Activated CD4-positive, alpha-beta T cell treated with anti-CD3 and anti-CD28 coated beads, Interleukin-2, Interleukin-4, amounts not matched to agents 100 ng/mL and 50 ng/mL, durations not matched to agents 16 hours and 8 hours (primary cell): ENCODE data around the gene ARHGEF4.

Source experiments
- DNase-seq: peaks from one replicate; pipeline ENCODE4 v3.0.0-alpha.2; 2020; ENCODE audit warnings: low spot score

Gene ARHGEF4

DNA sequence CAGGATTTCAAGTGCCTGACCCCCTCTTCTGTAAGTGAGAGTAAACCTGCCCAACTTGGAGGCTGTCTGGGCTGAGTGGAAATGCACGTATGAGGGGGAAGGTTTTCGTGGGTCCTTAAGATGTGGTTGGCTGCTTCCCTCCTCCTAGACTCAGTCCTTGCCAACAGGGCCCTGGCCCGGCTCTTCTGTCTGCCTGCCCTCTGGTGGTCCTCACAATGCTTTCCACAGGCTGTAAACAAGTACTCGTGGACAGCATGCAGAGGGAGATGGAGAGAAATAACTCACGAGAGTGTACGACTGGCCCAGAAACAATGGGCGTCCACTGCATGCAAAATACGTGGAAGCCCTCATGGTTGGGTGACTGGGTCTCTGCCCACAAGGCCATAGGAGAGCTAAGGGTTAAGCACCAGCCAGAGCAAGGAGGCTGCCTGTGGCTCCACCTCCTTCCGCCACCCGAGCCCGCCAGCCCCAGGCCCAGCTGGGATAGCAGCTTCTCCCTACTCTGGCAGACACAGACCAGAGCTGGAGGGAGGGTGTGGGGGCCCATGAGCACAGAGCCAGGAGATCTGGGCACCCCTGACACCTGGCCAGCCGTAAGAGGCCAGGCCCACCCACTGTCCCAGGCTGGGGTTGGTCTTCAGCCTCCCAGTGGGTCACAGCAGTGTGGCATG, 17.0 kb upstream of the ARHGEF4 start:
- DNase-seq = no peak

DNA sequence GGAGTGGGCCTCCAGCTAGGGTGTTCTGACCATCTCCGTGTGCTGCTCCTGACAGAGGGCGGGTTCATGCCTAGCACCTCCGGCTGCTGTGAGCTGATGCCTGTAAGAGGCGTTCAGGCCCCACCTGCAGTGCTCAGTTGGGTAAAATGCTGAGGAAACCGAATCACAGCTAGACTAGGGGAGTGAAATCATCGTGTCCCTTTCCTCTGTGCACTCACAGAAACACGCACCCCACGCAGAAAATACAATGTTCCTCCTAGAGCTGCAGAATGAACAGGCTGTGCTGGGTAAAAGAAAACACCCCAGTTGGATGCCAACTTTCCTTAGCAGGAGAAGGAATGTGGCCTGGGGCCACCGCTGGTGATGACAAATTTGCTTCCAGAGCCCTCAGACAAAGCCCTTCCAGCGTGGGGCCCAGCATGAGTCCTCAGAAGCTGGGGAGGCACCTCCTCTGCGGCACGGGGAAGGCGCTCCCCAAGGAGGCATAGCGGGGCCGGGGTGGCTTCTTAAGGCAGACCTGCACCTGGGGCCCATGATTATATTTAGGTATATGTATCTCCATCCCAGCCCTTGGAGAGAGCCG, 16.3 kb upstream of the ARHGEF4 start:
- no peak for DNase-seq

DNA sequence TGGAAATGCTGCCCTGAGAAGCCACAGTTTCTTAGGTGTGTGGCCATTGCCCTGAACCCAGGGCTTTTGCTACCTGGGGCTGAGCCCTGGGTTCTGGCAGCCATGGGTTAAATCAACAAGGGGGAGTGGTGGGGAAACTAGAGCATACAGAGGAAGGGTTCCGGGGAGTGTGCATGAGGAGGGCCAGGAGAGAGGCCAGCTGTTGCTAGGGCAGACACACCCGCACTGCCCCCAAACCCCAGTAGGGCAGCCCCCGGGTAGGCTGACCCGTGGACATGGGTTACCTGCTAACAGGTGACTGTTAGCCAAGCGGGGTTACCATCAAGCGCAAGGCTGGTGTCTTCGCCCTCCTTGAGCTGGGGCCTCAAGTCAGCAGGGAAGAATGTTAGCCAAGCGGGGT, 14.8 kb upstream of the ARHGEF4 start:
- no peak for DNase-seq

DNA sequence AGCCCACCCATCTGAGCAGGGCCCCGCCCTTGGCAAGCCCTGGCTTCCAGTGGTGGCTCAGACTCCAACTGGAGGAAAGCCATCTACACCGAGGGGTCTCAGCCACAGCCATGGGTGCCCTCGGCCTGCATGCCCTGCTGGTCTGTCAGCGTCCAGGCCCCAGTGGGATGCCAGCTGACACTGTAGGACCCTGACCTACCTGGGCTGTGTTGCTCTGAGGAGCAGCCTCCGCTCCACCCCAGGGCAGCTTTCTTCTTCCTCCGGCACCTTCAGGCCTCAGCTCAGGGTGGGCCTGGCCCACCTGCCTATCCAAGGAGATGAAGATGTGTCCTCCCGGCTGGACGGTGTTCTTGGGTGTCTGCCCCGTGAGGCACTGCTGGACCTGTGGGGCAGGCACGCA, 13.9 kb upstream of the ARHGEF4 start:
- DNase-seq = no peak

DNA sequence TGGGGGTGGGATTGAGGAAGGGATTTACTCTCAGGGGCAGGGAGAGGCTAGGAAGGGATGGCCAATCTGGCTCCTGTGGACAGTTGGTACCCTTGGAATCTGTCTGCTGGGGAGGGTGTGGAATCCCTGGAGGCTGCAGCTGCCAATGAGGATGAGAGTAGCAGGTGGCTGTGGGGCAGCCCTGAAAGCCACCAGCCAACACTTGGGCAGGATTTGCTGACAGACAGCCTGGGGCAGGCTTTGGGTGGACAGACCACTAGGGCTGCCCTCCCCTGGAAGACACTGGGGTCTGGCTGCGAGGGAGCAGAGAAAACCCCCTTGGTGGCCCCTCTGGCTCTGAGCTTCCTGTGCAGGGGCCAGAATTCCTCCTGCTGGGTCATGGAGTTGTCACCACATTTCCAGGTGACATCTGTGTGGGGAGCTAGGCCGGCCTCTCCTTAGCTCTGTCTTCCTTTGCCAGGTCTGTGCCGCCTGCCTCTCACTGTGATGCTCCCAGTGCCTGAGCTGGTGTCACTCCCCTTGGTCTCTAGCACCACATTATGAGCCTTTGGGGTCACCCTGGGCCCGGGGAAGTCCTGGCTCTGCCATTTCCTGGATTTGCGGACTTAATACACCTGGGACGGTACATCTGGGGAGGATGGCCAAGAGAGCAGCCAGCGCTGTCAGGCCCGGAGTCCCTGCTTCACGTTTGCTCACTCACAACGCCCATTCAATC, 13.4 kb upstream of the ARHGEF4 start:
- DNase-seq = no peak

DNA sequence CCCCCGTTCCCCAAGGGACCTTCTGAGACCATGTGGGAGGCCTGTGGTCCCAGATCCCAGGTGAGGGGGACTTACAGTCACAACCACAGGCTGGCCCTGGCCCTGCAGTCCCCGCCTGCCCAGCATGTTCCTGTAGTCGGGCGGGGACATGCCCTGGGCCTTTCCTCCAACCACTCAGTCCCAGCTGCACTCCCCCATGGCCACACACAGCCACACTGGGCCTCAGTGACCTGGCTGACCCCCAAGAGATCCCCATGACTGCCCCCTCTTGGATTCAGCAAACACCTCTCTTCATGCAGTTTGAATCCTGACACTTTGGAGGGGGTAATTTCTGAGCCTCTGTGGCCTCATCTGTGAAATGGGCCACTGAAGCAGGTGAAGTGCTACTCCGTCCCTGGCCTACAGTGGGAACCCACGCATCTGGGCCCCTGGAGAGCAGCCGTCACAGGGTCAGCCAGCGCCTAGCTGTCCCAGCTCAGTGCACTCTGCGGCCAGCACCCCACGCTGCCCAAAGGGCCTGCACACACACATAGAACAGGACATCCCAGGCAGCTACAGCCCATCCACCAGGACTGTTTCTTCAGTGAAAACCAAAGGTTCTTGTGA, 12.7 kb upstream of the ARHGEF4 start:
- no peak for DNase-seq

DNA sequence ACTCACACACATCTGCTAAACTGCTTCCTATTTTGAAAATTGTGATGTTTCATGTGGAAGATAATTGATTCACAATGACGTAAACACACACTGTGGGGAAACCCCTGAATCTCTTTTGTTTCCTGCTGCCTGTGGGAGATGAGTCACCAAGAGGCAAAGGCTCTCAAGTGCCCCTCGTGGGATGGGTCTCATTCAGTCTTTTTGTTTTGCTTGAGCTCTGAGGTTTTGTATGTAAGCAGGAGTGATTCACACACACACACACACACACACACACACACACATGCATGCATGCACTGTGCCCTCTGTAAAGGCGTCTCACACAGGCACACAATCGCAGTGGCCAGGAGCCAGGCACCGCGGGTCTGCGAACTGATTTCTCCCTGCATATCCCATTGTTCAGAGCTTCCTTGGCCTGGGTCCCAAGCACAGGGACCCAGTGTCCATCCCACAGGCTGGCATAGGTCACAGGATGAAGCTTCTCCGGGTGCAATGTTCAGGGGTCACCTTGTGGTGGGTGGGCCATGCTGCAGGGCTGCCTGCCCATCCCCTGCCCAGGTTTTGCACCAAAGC, 12.1 kb upstream of the ARHGEF4 start:
- DNase-seq = peak; percentile 92

DNA sequence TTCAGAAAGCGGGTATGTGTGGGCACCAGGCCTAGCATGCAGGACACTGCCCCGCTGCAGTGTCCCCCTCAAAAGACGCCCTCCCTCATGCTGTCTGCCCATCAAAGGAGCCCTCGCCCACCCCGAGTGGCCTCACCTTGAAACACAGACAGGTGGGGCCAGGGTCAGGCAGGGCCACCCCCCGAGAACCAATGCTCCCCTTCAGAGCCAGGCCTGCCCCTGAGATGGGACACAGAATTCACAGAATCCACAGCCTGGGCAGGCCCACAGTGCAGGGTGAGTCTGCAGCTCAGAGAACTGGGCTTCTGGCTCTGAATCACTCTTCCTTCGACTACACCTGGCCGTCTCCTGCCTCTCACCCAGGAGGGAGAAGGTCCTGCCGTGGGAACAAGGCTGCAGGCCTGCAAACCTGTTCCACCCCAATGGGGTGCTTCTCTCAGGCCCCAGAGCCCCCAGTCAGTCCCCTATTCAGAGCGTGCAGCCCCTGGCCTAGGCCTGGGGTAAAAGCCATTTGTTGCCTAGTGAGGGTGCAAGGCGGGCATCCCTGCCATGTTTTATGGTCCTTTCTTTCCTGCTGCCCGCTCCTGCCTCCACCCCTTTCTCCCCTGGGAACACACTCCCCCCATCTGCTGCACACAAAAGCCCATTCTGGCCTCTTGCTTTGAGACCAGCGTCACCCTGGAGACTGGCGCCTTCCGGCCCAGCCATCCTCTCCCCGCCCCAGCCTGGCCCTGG, 11.3 kb upstream of the ARHGEF4 start:
- no peak for DNase-seq

DNA sequence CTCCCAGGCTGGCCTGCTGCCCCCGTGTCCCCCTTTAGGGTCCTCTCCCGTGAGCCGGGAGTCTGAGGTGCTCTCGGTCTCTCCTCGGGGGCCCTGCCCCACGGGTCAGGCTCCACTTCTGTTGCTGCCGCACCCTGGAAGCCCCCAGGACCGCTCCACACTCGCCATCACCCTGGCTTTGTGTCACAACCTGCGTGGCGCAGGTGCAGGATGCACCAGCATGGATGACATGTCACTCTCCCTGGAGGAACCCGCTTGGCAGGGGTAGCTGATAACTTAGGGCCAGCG, 10.8 kb upstream of the ARHGEF4 start:
- DNase-seq = no peak

DNA sequence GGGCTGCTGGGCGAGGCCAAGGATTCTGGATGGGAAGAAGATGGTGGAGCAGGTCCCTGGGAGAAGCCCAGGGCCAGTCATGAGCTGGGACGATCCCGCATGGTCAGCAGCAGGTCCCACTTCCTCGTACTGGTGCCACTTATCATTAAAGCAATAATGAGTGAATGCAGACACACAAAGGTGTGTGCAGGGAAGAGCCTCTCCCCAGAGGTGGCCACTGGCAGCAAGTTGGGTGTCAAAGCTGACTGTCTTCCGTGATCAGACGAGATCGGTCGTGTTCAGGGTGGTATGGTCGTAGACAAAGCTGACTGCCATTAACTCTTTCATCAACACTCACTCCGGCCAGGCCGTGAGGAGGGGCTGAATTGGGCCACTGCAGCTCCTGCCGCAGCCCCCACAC, 10.3 kb upstream of the ARHGEF4 start:
- no peak for DNase-seq

DNA sequence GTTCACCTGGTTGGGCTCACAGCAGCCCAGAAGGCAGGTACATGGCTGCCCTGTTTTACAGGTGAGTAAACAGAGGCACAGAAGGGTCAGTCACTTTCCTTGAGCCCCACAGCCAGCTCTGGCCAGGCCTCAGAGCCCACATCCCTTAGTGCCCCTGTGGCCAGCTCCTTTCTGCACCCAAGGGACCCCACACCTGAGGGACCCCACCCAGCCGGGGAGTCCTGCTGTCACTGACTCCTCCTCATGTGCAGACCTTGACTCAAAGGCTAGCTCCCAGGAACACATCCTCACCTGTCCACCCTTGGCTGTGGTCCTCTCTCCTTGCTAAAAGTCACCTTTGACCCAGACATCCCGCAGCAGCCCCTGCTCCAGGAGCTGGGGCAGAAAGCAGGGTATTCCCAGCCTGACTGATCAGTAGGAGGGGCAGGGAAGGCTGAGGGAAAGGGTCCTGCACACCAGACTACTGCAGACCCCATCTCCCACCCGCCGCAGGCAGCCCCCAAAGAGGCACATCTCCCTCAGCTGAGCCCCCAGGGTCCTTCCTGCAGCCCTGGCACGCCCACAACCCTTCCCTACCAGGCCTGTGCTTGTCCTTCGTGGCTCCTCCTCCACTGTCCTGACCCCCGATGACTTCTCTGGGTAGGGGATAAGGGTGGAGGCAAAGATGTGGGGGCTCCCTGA, 9.8 kb upstream of the ARHGEF4 start:
- no peak for DNase-seq

DNA sequence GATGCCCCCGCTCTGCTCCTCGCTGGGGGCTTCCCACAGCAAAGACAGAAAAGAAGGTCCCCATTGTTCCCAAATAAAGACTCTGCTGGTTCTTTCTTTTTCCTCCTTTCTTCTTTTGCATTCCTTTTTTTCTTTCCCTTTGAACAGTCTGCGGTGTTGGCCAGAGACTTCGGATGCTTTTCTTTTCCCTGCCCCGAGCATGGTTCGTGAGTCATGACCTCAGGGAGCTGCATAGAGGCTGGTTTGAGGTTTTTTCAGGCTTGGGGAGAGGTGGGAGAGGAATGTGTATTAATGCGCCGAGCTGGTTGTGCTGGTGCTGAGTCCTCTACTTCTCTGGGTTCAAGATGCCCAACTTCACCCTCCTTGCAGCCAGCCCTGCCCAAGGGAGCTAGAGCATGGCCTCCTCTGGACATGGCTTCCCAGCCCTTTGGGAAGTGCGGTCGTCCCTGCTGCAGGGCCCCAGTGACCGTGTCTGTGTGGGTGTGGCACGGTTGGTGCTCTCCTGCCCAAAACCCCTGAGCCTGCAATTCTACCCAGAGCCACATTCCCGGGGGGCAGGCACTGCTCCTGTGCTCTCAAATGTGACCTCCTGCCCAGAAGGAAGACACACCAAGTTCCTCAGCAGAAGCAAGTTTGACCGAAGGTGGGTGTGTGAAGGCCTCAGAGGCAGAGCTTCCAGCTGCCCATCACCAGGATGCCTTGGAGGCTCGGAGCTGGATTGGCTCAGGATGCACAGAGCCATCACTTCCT, 9.0 kb upstream of the ARHGEF4 start:
- DNase-seq = no peak

DNA sequence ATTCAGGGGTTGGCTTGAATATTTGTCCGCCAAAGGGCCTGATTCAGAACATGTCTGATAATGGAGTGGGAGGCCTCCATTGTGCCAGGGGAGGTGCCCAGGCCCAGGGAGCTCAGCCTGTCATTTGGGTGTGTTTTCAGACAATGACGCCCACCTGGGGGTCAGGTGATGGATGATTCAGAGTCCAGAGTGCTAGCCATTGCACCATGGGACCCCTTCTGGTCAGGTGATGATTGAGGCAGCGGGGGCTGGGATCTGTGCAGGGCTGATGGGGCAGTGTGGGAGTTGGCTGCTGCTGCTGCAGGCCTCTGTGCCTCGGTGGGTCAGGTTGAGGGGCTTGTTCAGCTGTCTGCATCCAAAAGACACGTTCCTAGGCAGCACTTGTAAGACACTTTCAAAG, 8.3 kb upstream of the ARHGEF4 start:
- DNase-seq = no peak

DNA sequence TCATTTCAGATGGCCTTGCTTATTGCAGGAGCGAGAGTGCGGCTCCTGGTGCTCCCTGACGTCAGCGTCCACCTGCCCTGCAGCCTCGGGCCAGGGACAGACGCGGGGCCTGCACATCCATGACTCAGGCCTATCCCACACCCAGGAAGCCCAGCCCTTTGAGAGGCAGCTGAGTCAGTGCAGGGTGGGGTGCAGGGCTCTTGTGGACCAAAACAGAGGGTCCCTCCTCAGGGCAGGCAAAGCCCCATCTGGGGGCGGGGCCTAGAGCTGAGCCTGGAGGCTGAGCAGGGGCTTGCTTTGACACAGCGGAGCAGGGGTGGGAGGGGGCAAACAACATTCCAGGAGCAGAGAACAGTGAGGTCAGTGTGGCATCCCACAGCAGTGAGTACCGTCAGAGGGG, 7.7 kb upstream of the ARHGEF4 start:
- DNase-seq = no peak

DNA sequence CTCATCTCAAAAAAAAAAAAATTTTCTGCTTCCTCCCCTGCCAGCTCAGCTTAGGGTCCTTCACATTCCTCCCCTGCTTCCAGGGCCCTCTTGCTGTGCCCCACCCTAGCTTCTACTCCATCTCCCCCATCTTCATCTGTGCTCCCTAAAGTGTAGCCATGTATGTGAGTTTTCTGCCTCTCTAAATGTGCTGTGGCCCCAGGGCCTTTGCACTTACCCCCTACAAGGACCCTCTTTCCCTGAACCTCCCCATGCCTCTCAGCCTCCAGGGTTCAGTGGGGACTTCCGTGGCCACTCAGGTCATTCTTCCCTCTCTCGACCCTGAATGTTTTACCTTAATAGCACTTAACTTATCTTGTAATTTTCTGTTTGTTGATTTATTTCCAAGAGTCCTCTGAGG, 6.2 kb upstream of the ARHGEF4 start:
- no peak for DNase-seq

DNA sequence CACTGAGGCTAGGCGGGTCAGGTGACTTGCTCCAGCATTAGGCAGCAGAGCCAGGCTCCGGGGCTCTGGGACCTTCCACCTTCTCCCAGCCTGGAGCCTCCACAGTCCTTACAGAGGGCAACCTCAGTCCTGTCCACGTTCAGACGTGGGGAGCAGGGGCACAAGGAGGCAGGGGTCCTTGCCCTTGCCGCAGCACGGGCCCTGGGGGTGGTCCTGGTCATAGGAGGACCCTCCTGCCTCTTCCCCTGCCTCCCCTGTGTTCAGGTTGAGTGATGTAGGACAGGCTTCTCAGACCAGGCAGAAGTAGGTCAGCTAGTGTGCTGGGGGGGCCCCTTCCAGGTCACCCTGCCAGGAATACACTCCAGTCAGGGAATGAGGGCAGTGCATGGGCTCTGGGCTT, 5.4 kb upstream of the ARHGEF4 start:
- no peak for DNase-seq

DNA sequence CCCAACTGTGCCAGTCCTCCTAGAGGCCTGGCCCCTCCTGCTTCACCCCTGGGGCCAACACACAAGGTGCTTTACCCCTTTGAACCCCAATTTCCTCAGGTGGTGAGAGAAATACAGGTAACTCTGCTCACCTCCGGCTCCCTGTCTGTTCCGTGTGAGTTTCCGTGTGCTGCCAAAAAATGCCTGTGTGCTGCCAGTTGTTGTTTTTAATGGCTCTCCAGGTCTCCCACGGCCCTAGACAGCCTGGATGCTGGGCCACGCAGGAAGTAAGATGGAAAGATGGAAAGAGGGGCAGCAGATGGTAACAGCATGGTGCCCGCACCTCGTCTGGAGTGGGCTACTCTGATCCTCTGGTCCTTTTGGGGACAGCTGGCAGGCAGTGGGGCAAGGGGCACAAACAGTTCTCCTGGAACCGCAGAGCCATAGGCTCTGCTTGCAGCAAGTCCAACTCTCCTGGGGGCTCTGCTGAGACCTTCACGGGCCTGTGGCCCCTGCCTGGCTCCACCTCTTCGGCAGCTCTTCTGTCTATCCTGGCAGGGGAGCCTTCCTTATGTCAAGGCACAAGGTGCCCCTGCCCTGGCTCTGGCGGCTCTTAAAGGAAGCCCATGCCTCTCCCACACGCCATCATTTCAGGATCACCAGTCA, 4.3 kb upstream of the ARHGEF4 start:
- no peak for DNase-seq

DNA sequence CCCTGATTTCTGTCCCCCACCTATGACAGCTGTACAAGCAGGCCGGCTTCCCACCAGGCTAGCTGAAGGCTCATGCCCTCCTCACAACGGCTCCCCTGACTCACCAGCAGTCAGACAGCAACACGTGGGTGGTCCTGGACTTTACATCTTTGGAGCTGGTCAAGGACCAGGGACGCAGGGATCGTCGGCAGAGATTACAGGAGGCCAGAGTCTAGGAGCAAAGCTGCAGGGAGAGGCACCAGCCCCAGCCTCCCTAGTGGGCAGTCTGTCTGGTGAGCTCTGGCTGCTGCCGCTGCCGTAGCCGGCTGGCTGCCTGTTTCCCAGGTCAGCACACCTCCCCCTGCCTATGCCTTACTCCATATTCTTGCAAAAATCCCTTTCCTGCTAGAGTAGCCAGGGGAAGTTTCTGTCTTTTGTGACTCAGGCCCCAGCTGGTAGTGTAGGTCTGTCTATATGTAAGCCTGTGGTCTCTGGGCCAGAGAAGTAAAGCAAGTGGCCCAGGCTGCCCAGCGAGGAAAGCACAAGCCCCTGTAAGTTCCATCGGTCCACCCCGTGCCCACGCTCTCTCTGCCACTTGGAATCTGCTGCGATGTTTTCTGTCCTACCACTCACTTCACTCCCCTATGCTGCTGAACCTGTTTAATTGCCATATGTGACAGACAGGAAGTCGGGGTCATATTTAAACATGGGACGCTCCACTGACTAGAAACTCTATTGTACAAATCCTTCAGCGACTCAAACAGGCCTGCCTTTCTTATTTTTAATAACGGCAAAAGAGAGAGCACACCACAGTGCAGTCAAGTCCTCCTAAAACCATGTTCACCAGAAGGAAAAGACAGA, 2.4 kb upstream of the ARHGEF4 start:
- no peak for DNase-seq

DNA sequence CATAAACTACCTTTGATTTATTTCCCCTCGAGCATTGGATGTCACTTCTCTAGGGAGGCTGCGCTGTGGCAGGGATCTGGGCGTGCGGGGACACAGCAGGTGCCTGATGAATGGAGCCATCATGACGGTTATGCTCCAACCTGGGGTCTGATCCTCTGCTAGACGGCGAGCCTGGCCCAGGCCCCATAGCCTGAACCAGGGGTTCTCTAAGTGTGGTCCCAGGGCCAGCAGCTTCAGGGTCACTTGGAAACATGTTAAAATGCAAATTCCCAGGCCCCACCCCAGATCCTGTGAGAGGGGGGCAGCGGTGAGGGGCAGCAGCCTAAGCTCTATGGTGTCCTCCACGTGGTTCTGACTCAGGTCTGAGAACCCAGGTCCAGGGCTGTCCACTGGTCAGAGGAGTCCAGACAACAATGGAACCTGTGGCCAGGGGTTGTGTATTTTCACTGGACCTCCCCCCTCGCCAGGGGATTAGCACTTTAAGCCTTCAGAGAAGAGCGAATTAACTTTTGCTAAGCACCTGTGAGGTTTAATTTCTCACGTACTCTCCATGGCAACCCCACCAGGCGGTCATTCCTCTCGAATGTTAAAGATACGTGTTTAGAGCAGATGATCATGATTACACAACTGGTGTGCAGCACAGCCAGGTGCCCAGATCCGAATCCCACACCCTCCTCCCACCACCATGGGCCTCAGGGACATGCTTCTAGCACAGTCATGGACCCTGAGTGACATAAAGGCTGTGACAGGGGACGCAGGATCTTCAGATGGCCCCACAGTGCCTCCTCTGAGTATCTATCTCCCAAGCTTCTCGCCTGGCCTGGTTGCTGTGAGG, 1.6 kb upstream of the ARHGEF4 start:
- DNase-seq = no peak
